H1 (cell line): Measurements from ENCODE around the gene BNIP5. TPM values are rescaled to one million over a fixed set of nuclear protein-coding genes. Genes with fewer than 3 reads are reported as not detected.

Experiments used
- CTCF ChIA-PET: fragments of 300-600 bp; sonication (Branson Sonifier 250); formaldehyde crosslinking; loops from one replicate; lab custom pipeline; 2021; ENCODE audit not compliant: partially characterized antibody; lab: Charles Lee
- POLR2A ChIA-PET: fragments of 300-600 bp; sonication (Branson Sonifier 250); formaldehyde crosslinking; loops from one replicate; lab custom pipeline; 2021; ENCODE audit warnings: inconsistent platforms; ENCODE audit not compliant: partially characterized antibody; lab: Charles Lee
- DNase-seq, 2 experiments: peaks; one replicate each; pipeline versions ENCODE4 v3.0.0 to v3.0.0-alpha.2; 2010 to 2022; ENCODE audit warnings: low spot score in 2 of 2, low read depth in 1 of 2, mixed read lengths in 1 of 2
- FAIRE-seq: peaks from 2 replicates; lab custom pipeline; 2011; peaks lifted over from hg19 to GRCh38; lab: Jason Lieb, UNC
- H2AFZ ChIP-seq: 2 replicates; pipeline ENCODE4 v1.8.1; 2012; ENCODE audit warnings: low read length, inconsistent platforms
- H2AK5ac ChIP-seq: 2 replicates; pipeline ENCODE4 v1.6.1; 2013; ENCODE audit warnings: low read depth, low read length
- H2BK120ac ChIP-seq: replicated peaks from 2 replicates; pipeline ENCODE3; 2013; ENCODE audit warnings: low read depth, low read length, inconsistent platforms
- H2BK12ac ChIP-seq: 2 replicates; pipeline ENCODE4 v1.6.1; 2013; ENCODE audit warnings: low read depth, low read length
- H2BK15ac ChIP-seq: 2 replicates; pipeline ENCODE4 v1.6.1; 2013; ENCODE audit warnings: low read length
- H2BK20ac ChIP-seq: 2 replicates; pipeline ENCODE4 v1.6.1; 2013; ENCODE audit warnings: low read length
- H2BK5ac ChIP-seq: 2 replicates; pipeline ENCODE4 v1.6.1; 2013; ENCODE audit warnings: low read depth, low read length
- H3K14ac ChIP-seq: 2 replicates; pipeline ENCODE4 v1.6.1; 2013; ENCODE audit warnings: inconsistent platforms; ENCODE audit not compliant: insufficient read length
- H3K18ac ChIP-seq: 2 replicates; pipeline ENCODE4 v1.6.1; 2013; ENCODE audit warnings: low read length; ENCODE audit errors: extremely low read depth
- H3K23ac ChIP-seq: 2 replicates; pipeline ENCODE4 v1.6.1; 2013; ENCODE audit warnings: inconsistent platforms; ENCODE audit not compliant: insufficient read length
- H3K23me2 ChIP-seq: 2 replicates; pipeline ENCODE4 v1.6.1; 2013; ENCODE audit warnings: low read depth, low read length
- H3K27ac ChIP-seq: 2 replicates; pipeline ENCODE4 v1.6.1; 2011; ENCODE audit warnings: low read depth, low read length, inconsistent platforms
- H3K27me3 ChIP-seq, 4 experiments: replicated peaks in 1 of 4; 1 replicate in 1 of 4; 2 replicates in 3 of 4; pipeline versions ENCODE4 v1.6.1 to v1.8.1; 2011 to 2013; ENCODE audit warnings: low read length in 3 of 4, mild to moderate bottlenecking in 3 of 4, inconsistent platforms in 2 of 4, mixed read lengths in 2 of 4, moderate library complexity in 1 of 4; ENCODE audit not compliant: control insufficient read depth in 3 of 4, insufficient read depth in 3 of 4; ENCODE audit errors: extremely low read depth in 1 of 4
- H3K36me3 ChIP-seq, 4 experiments: 2 replicates each; pipeline versions ENCODE4 v1.6.1 to v1.8.1; 2011 to 2013; ENCODE audit warnings: mild to moderate bottlenecking in 4 of 4, low read length in 3 of 4, moderate library complexity in 2 of 4, control low read depth in 1 of 4, inconsistent platforms in 1 of 4; ENCODE audit not compliant: insufficient read depth in 4 of 4, control insufficient read depth in 2 of 4
- H3K4ac ChIP-seq: replicated peaks from 2 replicates; pipeline ENCODE3; 2013; ENCODE audit warnings: low read length, low read depth, mixed read lengths, inconsistent platforms; ENCODE audit not compliant: insufficient read length
- H3K4me1 ChIP-seq, 4 experiments: replicated peaks in 1 of 4; 1 replicate in 1 of 4; 2 replicates in 3 of 4; pipeline versions ENCODE4 v1.6.1 to v1.8.1; 2011 to 2013; ENCODE audit warnings: low read length in 3 of 4, inconsistent platforms in 2 of 4, mixed read lengths in 1 of 4; ENCODE audit not compliant: insufficient read depth in 4 of 4, control insufficient read depth in 3 of 4
- H3K4me2 ChIP-seq, 2 experiments: 2 replicates each; pipeline versions ENCODE4 v1.6.1 to v1.8.1; 2011 to 2013; ENCODE audit warnings: low read depth in 2 of 2, low read length in 2 of 2, control low read depth in 1 of 2, inconsistent platforms in 1 of 2, mild to moderate bottlenecking in 1 of 2; ENCODE audit not compliant: insufficient read depth in 1 of 2
- H3K4me3 ChIP-seq, 4 experiments: fragments of 200-600, 300-600 bp in 1 of 4; sonication (generic), shearing (Covaris generic), sonication (Bioruptor Twin) in 1 of 4; 2 replicates each; pipeline versions ENCODE4 v1.5.1 to v1.8.1; 2011 to 2016; ENCODE audit warnings: low read length in 4 of 4, low read depth in 3 of 4, control low read depth in 2 of 4, inconsistent platforms in 2 of 4, mild to moderate bottlenecking in 2 of 4, mixed read lengths in 1 of 4, moderate library complexity in 1 of 4; ENCODE audit not compliant: insufficient read depth in 2 of 4; ENCODE audit errors: extremely low read depth in 1 of 4
- H3K56ac ChIP-seq: replicated peaks from 2 replicates; pipeline ENCODE3; 2013; ENCODE audit warnings: low read depth, mild to moderate bottlenecking, mixed read lengths, low read length, inconsistent platforms; ENCODE audit not compliant: insufficient read length
- H3K79me1 ChIP-seq: 2 replicates; pipeline ENCODE4 v1.6.1; 2013; ENCODE audit warnings: low read depth, low read length, control low read depth
- H3K79me2 ChIP-seq, 2 experiments: 2 replicates each; pipeline versions ENCODE4 v1.6.1 to v1.8.1; 2012 to 2013; ENCODE audit warnings: low read length in 2 of 2, mild to moderate bottlenecking in 2 of 2, inconsistent platforms in 1 of 2; ENCODE audit not compliant: insufficient read depth in 2 of 2, control insufficient read depth in 1 of 2
- H3K9ac ChIP-seq, 4 experiments: replicated peaks in 1 of 4; 1 replicate in 1 of 4; 2 replicates in 3 of 4; pipeline versions ENCODE4 v1.6.1 to v1.8.1; 2011 to 2013; ENCODE audit warnings: low read depth in 3 of 4, low read length in 3 of 4, control low read depth in 2 of 4, mild to moderate bottlenecking in 2 of 4, moderate library complexity in 2 of 4, inconsistent platforms in 1 of 4; ENCODE audit errors: extremely low read depth in 1 of 4
- H3K9me3 ChIP-seq, 2 experiments: 2 replicates each; pipeline versions ENCODE4 v1.6.1 to v1.8.1; 2012 to 2013; ENCODE audit warnings: mild to moderate bottlenecking in 2 of 2, moderate library complexity in 2 of 2, control low read depth in 1 of 2, inconsistent platforms in 1 of 2, low read depth in 1 of 2, low read length in 1 of 2, mixed read lengths in 1 of 2; ENCODE audit not compliant: insufficient read depth in 2 of 2
- H4K20me1 ChIP-seq, 2 experiments: replicated peaks in 1 of 2; 2 replicates each; pipeline versions ENCODE3 to v1.8.1; 2011 to 2013; ENCODE audit warnings: inconsistent platforms in 2 of 2, low read length in 2 of 2, mild to moderate bottlenecking in 1 of 2; ENCODE audit not compliant: insufficient read depth in 2 of 2, control insufficient read depth in 1 of 2
- H4K5ac ChIP-seq: 2 replicates; pipeline ENCODE4 v1.6.1; 2013; ENCODE audit warnings: low read length, low read depth, mixed read lengths, inconsistent platforms; ENCODE audit not compliant: insufficient read length
- H4K8ac ChIP-seq: 2 replicates; pipeline ENCODE4 v1.8.0; 2013; ENCODE audit warnings: mild to moderate bottlenecking, moderate library complexity, low read length, inconsistent platforms; ENCODE audit not compliant: insufficient read depth; ENCODE audit errors: extremely low read depth
- H4K91ac ChIP-seq: replicated peaks from 2 replicates; pipeline ENCODE3; 2013; ENCODE audit warnings: low read length, mixed read lengths, inconsistent platforms; ENCODE audit not compliant: insufficient read length
- NRF1 ChIP-seq: IDR thresholded peaks from 2 replicates; pipeline ENCODE4 v1.6.1; 2011; ENCODE audit warnings: mild to moderate bottlenecking, low read depth, low read length, improper control_type of control experiment
- PHF8 ChIP-seq: fragments of 200-600 bp; sonication (generic); conservative IDR thresholded peaks from 2 replicates; pipeline ENCODE4 v1.7.1; 2012; ENCODE audit warnings: low read depth, mild to moderate bottlenecking, inconsistent platforms, low read length, moderate library complexity
- SIN3A ChIP-seq, 2 experiments: IDR thresholded peaks in 1 of 2; conservative IDR thresholded peaks in 1 of 2; 2 replicates each; pipeline ENCODE4 v1.6.1; 2011 to 2012; ENCODE audit warnings: low read length in 2 of 2, improper control_type of control experiment in 1 of 2, low read depth in 1 of 2, mild to moderate bottlenecking in 1 of 2
- SP1 ChIP-seq: IDR thresholded peaks from 2 replicates; pipeline ENCODE4 v1.6.1; 2011; ENCODE audit warnings: low read depth, low read length
- SP4 ChIP-seq: IDR thresholded peaks from 2 replicates; pipeline ENCODE4 v1.6.1; 2012; ENCODE audit warnings: low read length, inconsistent platforms
- SRF ChIP-seq: IDR thresholded peaks from 2 replicates; pipeline ENCODE4 v1.6.1; 2011; ENCODE audit warnings: mild to moderate bottlenecking, low read depth, low read length, moderate library complexity
- TAF1 ChIP-seq: IDR thresholded peaks from 2 replicates; pipeline ENCODE4 v1.6.1; 2011; ENCODE audit warnings: mild to moderate bottlenecking, low read depth, low read length
- WGBS, 2 experiments: shearing (Covaris generic) in 1 of 2; methylation state at CpG; one replicate each; pipeline versions ENCODE4 v1.1.6 to v1.1.7; 2013 to 2015; ENCODE audit warnings: low lambda C conversion rate in 2 of 2, mixed read lengths in 2 of 2, inconsistent platforms in 1 of 2, low coverage in 1 of 2, missing lambda C conversion rate in 1 of 2; ENCODE audit not compliant: insufficient replicate concordance in 2 of 2, insufficient coverage in 1 of 2, insufficient read length in 1 of 2; ENCODE audit errors: extremely low coverage in 1 of 2, missing lambda C conversion rate in 1 of 2; 5-methylcytosine and 5-hydroxymethylcytosine counted together
- polyA plus RNA-seq, 7 experiments: library from polyadenylated mRNA; depleted of rRNA in 3 of 7; stranded (reverse) in 5 of 7; unstranded in 2 of 7; fragments of >200 nt in 5 of 7; fragments of 200-250 nt in 2 of 7; gene quantifications; 1 replicate in 5 of 7; 2 replicates in 1 of 7; 4 replicates in 1 of 7; pipeline versions ENCODE4 v1.2.1 to v1.2.3, GENCODE V29; 2011 to 2013; ENCODE audit warnings: missing spikeins in 2 of 7, mixed read lengths in 2 of 7
- total RNA-seq: library from RNA; stranded (reverse); fragmentation: NEBNext Ultra II Directional; extraction: Animal tissue kit (Norgen Biotek cat#: 25700); gene quantifications from 2 replicates; pipeline ENCODE4 v1.2.1, GENCODE V29; 2021
- TF ChIP-seq, protein P1 (sequence below), 3 experiments: IDR thresholded peaks; 1 replicate in 2 of 3; 2 replicates in 1 of 3; pipeline versions ENCODE4 v1.5.1 to v1.6.1; 2011; ENCODE audit warnings: low read length in 3 of 3, mild to moderate bottlenecking in 3 of 3, inconsistent platforms in 2 of 3, low read depth in 1 of 3, moderate library complexity in 1 of 3; ENCODE audit not compliant: insufficient read depth in 1 of 3; ENCODE audit errors: control extremely low read depth in 1 of 3

Gene BNIP5
- total and polyA plus RNA-seq, 2 of the 8 experiments (the other 6 are each of a cell fraction or from before 2014, with no cell fraction given) = not detected

DNA sequence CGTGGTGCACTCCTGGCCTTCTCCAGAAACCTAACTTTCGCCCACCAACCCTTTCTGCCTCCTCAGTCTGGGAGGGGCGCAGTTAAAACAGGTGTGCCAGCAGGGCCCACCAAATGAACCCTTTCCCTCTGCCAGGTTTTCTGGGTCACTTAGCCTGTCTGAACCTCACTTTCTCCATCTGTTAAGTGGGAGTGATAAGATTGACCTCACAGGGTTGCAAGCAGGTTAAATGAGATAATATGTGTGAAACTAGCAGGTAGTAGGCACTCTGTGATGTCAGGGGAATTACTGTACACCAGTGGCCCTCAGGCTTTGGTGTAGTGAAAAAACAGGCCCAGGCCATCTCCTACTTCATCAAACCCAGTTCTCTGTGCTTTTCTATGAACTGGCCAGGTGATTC lies 14.1 kb downstream of the BNIP5 start:
- H2BK12ac ChIP-seq = no peak overlapping the region
- ChIA-PET POLR2A (no interaction called here), CTCF (interaction anchor here (1.0 kb wide), 1 partner anchor 34 kb away, joined by 3 read pairs; no protein-coding TSS in a partner anchor)
- no peaks in the 10 kb centered on the region; a peak in 1 of 7 replicates for H3K27me3 ChIP-seq
- FAIRE-seq = no peak
- no peak overlapping the region for H3K18ac ChIP-seq
- H3K4me2 ChIP-seq = no peak overlapping the region
- no peak overlapping the region for H3K56ac ChIP-seq
- H2BK15ac ChIP-seq = no peak overlapping the region
- H4K20me1 ChIP-seq = peaks cover 0 to 2% of the 10 kb centered on the region in 2 experiments
- H4K5ac ChIP-seq = no peak overlapping the region
- H3K4ac ChIP-seq = no peak overlapping the region
- no peaks in the 10 kb centered on the region for H3K9me3 ChIP-seq
- 81% methylated on average over 3 of the region's 3 CpGs; no CpG with 5 or more reads in 1 of the 2 experiments for WGBS, 2 experiments
- H3K23ac ChIP-seq = no peak overlapping the region
- no peak overlapping the region for H2BK120ac ChIP-seq
- H2BK20ac ChIP-seq = no peak overlapping the region
- H3K36me3 ChIP-seq = no peaks in the 10 kb centered on the region
- H2BK5ac ChIP-seq = no peak overlapping the region
- no peaks in the 10 kb centered on the region for H3K79me1 ChIP-seq
- no peak overlapping the region for H2AK5ac ChIP-seq
- no peak overlapping the region for H3K9ac ChIP-seq
- DNase-seq = no peak
- no peak overlapping the region for H3K4me3 ChIP-seq
- H3K23me2 ChIP-seq = no peaks in the 10 kb centered on the region
- H2AFZ ChIP-seq = no peak overlapping the region
- no peak overlapping the region for H3K27ac ChIP-seq
- H4K91ac ChIP-seq = no peak overlapping the region
- no peak overlapping the region for H4K8ac ChIP-seq
- peaks cover 0 to 10% (median 4%) of the 10 kb centered on the region in 4 experiments; a peak in 4 of 7 replicates for H3K4me1 ChIP-seq
- H3K14ac ChIP-seq = no peak overlapping the region
- TF ChIP-seq, protein P1, sequence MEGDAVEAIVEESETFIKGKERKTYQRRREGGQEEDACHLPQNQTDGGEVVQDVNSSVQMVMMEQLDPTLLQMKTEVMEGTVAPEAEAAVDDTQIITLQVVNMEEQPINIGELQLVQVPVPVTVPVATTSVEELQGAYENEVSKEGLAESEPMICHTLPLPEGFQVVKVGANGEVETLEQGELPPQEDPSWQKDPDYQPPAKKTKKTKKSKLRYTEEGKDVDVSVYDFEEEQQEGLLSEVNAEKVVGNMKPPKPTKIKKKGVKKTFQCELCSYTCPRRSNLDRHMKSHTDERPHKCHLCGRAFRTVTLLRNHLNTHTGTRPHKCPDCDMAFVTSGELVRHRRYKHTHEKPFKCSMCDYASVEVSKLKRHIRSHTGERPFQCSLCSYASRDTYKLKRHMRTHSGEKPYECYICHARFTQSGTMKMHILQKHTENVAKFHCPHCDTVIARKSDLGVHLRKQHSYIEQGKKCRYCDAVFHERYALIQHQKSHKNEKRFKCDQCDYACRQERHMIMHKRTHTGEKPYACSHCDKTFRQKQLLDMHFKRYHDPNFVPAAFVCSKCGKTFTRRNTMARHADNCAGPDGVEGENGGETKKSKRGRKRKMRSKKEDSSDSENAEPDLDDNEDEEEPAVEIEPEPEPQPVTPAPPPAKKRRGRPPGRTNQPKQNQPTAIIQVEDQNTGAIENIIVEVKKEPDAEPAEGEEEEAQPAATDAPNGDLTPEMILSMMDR (IDR thresholded peaks at IDR 0.05; ENCODE audit: control extremely low read depth in 1 of 3, insufficient read depth in 1 of 3, low read depth in 1 of 3, low read length in 3 of 3) = no peak
- TF ChIP-seq SP4 (no peak), TAF1 (no peak), SRF (no peak), PHF8 (no peak), NRF1 (no peak), SIN3A (conservative IDR thresholded peaks at IDR 0.05 in 1 of 2, IDR thresholded peaks at IDR 0.05 in 1 of 2; ENCODE audit: low read depth in 1 of 2, low read length in 2 of 2) (no peak), SP1 (no peak)
- H3K79me2 ChIP-seq = no peaks in the 10 kb centered on the region
